Heart right ventricle (tissue), 16 donors: ENCODE data around the gene C1QBP. TPM values are rescaled to one million over a fixed set of nuclear protein-coding genes. Genes with fewer than 3 reads are reported as not detected.

Experiments
- ATAC-seq, 8 donors: fragments of 200-7000 bp; cut with Tn5 transposase; one replicate each; pipeline ENCODE4 v1.9.1; 2020; ENCODE audit warnings: mild to moderate bottlenecking in 8 of 8, moderate library complexity in 8 of 8, moderate number of reproducible peaks in 1 of 8
- DNase-seq, 2 donors: peaks; one replicate each; pipeline ENCODE4 v3.0.0-alpha.2; 2020
- H3K27ac ChIP-seq, 10 donors: fragments of 200-600 bp; sonication (generic) in 2 of 10; one replicate each; pipeline versions ENCODE4 v1.5.0 to v1.8.0; 2020 to 2022; ENCODE audit warnings: mild to moderate bottlenecking in 3 of 10
- H3K27me3 ChIP-seq, 7 donors: fragments of 200-600 bp; one replicate each; pipeline ENCODE4 v1.8.0; 2021 to 2022; ENCODE audit warnings: mild to moderate bottlenecking in 2 of 7
- H3K36me3 ChIP-seq, 9 donors: fragments of 200-600 bp; sonication (generic) in 1 of 9; one replicate each; pipeline versions ENCODE4 v1.5.0 to v1.8.0; 2020 to 2022; ENCODE audit warnings: mild to moderate bottlenecking in 2 of 9
- H3K4me1 ChIP-seq, 9 donors: fragments of 200-600 bp; sonication (generic) in 1 of 9; one replicate each; pipeline versions ENCODE4 v1.5.0 to v1.8.0; 2020 to 2022; ENCODE audit warnings: mild to moderate bottlenecking in 4 of 9
- H3K4me3 ChIP-seq, 10 donors: fragments of 200-600 bp; sonication (generic) in 2 of 10; one replicate each; pipeline versions ENCODE4 v1.5.0 to v1.8.0; 2020 to 2022; ENCODE audit warnings: mild to moderate bottlenecking in 7 of 10, moderate library complexity in 2 of 10
- H3K9me3 ChIP-seq, 11 donors: fragments of 200-600 bp in 10 of 11; sonication (generic) in 2 of 11; one replicate each; pipeline versions ENCODE4 v1.5.0 to v1.8.0; 2013 to 2022; ENCODE audit warnings: mild to moderate bottlenecking in 2 of 11, control low read depth in 1 of 11, moderate library complexity in 1 of 11
- CTCF ChIP-seq, 9 donors: fragments of 200-600 bp; sonication (generic) in 2 of 9; IDR thresholded peaks; one replicate each; pipeline versions ENCODE4 v1.5.0 to v1.8.0; 2021 to 2022; ENCODE audit warnings: antibody characterized with exemption in 9 of 9, mild to moderate bottlenecking in 5 of 9, moderate library complexity in 1 of 9
- WGBS, 2 donors: extraction: QIAGEN DNeasy Blood & Tissue Kit; methylation state at CpG; one replicate each; pipeline ENCODE4 v1.1.7; 2013; ENCODE audit warnings: inconsistent platforms in 1 of 2; 5-methylcytosine and 5-hydroxymethylcytosine counted together
- intact Hi-C, 10 donors: fragments of 100-400 bp; cut with DNase I; formaldehyde crosslinking; loops; one replicate each; pipeline versions ENCODE4 v1.11.1 to v1.14.2; 2022
- polyA plus RNA-seq, 2 donors: library from polyadenylated mRNA; stranded (reverse); fragments of 200-250 nt; gene quantifications; one replicate each; pipeline ENCODE4 v1.2.3, GENCODE V29; 2013
- total RNA-seq, 10 donors: library from RNA; stranded (reverse); fragmentation: NEBNext Ultra II Directional in 3 of 10; extraction: Animal tissue kit (Norgen Biotek cat#: 25700) in 3 of 10; gene quantifications; one replicate each; pipeline versions ENCODE4 v1.2.1 to v1.2.4, GENCODE V29; 2021 to 2023
- donor health status: Arrhythmogenic right ventricular cardiomyopathy.
- donor health status: ischemic (EF 13 %, LVEDD 7.1; RV severe dilation, severe dysfunction).
- donor health status: healthy with polysubstance abuse.
- donor health status: DM: no; HTN: yes; CAD: no.
- donor health status: DM: no; HTN: no; CAD: no.
- donor health status: ischemic (EF 25% LVEDD 6.9; RV normal size, moderate dysfunction).
- donor health status: ischemic (EF 25% LVEDD 5.7; RV mildly dilated, moderate dysfunction).
- donor health status: healthy.
- donor health status: DM: yes; HTN: yes; CAD: no.
- donor health status: Ischemic cardiomyopathy.
- donor health status: ischemic (EF 35%, LVEDD 5.7; RV mildly dilated, moderate dysfunction).
- donor health status: nonischemic (EF 11% LVEDD 7.7; RV severe dilation, severe dysfunction).
- donor health status: DM: yes; HTN: yes; CAD: no.
- donor health status: PGD.
- donor health status: ischemic (EF 29% LVEDD 5.4; RV normal size, mild dysfunction).
- donor health status: nonischemic (EF 23%, LVEDD 6.1; RV moderate dilation, normal function).

The C1QBP gene
- total and polyA plus RNA-seq, 12 donors: 59.9 to 159 (median 137) TPM

DNA sequence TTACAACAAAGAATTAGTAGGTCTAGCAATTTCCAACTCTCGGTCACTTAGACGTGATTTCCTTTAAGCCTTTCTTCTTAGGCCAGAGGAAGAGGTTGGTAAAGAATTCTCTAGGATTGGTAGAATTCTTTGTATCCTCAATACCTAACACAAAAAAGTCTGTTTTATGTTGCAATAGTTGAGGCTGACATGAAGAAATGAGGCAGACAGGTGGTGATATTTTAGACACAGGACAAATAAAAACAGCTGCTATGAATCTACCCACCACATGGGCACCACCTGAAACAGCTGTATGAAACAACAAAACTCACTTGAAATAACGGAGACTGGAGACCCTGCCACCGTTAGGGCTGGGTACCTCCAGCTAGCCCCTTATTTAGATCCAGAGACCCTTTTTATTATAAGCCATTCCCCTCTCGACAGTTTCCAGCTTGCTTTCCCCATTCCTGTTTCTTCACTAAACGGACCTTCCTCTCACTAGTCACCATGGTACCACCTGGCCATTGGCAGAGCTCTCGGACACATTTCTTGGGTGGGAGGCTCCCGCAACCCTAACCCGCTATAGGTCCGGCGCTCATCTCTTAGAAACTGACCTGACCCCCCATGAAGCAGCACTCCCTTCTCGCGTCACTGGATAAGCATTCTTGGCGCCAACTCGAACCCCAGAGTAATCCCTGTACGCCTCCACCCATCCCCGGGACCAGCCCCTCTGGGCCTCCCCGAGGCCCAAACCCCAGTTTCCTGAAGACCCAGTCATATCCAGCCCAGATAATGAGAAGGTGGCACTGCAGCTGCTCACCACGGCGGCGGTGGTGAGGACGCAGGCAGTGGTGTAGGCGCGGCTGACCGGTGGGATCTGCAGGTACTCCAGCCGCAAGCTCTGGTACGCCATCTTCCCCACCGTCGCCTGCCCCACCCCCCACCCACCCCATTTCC lies 46.6 kb upstream of the C1QBP start, which contains the start of gene DERL2:
TSS of gene DERL2 (minus strand) at position 909 of the 936 bp plus-strand sequence. CDS start at position 892, 17 bp downstream.
- 5% methylated on average over 28 to 29 of the region's 29 CpGs for WGBS, 2 donors

GRCh38 chr17:5481451-5481850 lies 42.5 kb upstream of the C1QBP start:
- Histone ChIP-seq H3K4me1 (peaks cover 0 to 27% (median 14%) of the 10 kb centered on the region in 9 donors), H3K27me3 (no peaks in the 10 kb centered on the region), H3K4me3 (no peak overlapping the region), H3K9me3 (peaks cover 0 to 4% (median 0%) of the 10 kb centered on the region in 11 donors), H3K27ac (no peak overlapping the region), H3K36me3 (peaks cover 4 to 84% (median 47%) of the 10 kb centered on the region in 9 donors)
- no peak for ATAC-seq
- no peak for TF ChIP-seq CTCF (IDR thresholded peaks at IDR 0.05)
- intact Hi-C loops: no loop called here
- 93 to 94% methylated on average over 4 of the region's 4 CpGs for WGBS, 2 donors
- DNase-seq: no peak

More for the DNA sequence above, 46.6 kb upstream of the C1QBP start, which contains the start of gene DERL2:
- H3K36me3 ChIP-seq: peaks cover 0 to 71% (median 25%) of the 10 kb centered on the region in 9 donors
- H3K4me3 ChIP-seq: peak within 1 kb of the TSS; percentile 65 to 96 (median 87)
- H3K27me3 ChIP-seq: no peaks in the 10 kb centered on the region
- DNase-seq (no peak), ATAC-seq (peak in 7 of 8 donors; percentile 0 to 59 (median 9))
- peak within 1 kb of the TSS; percentile 97 to 100 (median 100) for H3K27ac ChIP-seq
- H3K9me3 ChIP-seq: no peaks in the 10 kb centered on the region
- no peak for TF ChIP-seq CTCF (IDR thresholded peaks at IDR 0.05)
- intact Hi-C loops: loop anchor here in 1 of 10 donors (2.0 kb wide), 1 partner anchor 67 kb away; the partner anchor contains the start of gene NUP88
- peaks cover 4 to 42% (median 31%) of the 10 kb centered on the region in 9 donors for H3K4me1 ChIP-seq

GRCh38 chr17:5480962-5481361 lies 42.0 kb upstream of the C1QBP start:
- Histone ChIP-seq H3K36me3 (peaks cover 4 to 89% (median 49%) of the 10 kb centered on the region in 9 donors), H3K27me3 (no peaks in the 10 kb centered on the region), H3K27ac (no peak overlapping the region), H3K4me1 (peaks cover 0 to 27% (median 14%) of the 10 kb centered on the region in 9 donors), H3K4me3 (no peak overlapping the region), H3K9me3 (peaks cover 0 to 4% (median 0%) of the 10 kb centered on the region in 11 donors)
- WGBS, 2 donors: 86 to 92% methylated on average over 6 of the region's 6 CpGs
- intact Hi-C loops: no loop called here
- TF ChIP-seq CTCF (IDR thresholded peaks at IDR 0.05): no peak
- DNase-seq: no peak
- no peak for ATAC-seq

DNA sequence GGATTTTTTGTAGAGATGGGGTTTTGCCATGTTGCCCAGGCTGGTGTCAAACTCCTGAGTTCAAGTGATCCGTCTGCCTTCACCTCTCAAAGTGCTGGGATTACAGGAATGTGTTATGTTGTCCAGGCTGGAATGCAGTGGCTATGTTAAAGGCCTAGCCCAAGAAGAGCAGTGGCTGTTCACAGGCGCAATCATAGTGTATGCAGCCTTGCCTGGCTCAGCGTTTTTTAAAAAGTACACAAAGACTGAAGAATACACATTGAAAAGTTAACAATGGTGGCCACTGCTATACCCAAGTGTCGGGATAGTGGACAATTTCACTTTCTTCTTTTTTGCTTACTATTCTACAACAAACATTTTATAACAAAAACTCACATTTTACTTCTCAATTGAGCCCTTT lies 40.0 kb upstream of the C1QBP start:
- TF ChIP-seq CTCF (IDR thresholded peaks at IDR 0.05): no peak
- H3K4me1 ChIP-seq: peaks cover 0 to 10% (median 0%) of the 10 kb centered on the region in 9 donors
- H3K27me3 ChIP-seq: no peaks in the 10 kb centered on the region
- H3K9me3 ChIP-seq: peaks cover 0 to 4% (median 0%) of the 10 kb centered on the region in 11 donors
- DNase-seq (no peak), ATAC-seq (no peak)
- no peak overlapping the region for H3K4me3 ChIP-seq
- H3K36me3 ChIP-seq: peaks cover 4 to 100% (median 50%) of the 10 kb centered on the region in 9 donors
- WGBS, 2 donors: 91 to 97% methylated on average over 4 of the region's 4 CpGs
- intact Hi-C loops: no loop called here
- H3K27ac ChIP-seq: no peak overlapping the region
